ENCODE measurements around the gene ST6GALNAC3.

ST6GALNAC3 gene

GRCh38 chr1:76354236-76354635 is 279.7 kb downstream of the ST6GALNAC3 start:
- DNase-seq = no peak

GRCh38 chr1:76366726-76367125 is 292.2 kb downstream of the ST6GALNAC3 start:
- no peak for DNase-seq

GRCh38 chr1:76371941-76372340 is 297.4 kb downstream of the ST6GALNAC3 start:
- no peak for DNase-seq

GRCh38 chr1:76374086-76374485 is 299.5 kb downstream of the ST6GALNAC3 start:
- DNase-seq = no peak

GRCh38 chr1:76377247-76377646 is 302.7 kb downstream of the ST6GALNAC3 start:
- DNase-seq = no peak

GRCh38 chr1:76379506-76379905 is 305.0 kb downstream of the ST6GALNAC3 start:
- DNase-seq = no peak

- DNase-seq = no peak
Measured at GRCh38 chr1:76381450-76382097, 307.0 kb downstream of the ST6GALNAC3 start.

- DNase-seq = no peak
Measured at GRCh38 chr1:76388261-76388660, 313.7 kb downstream of the ST6GALNAC3 start.

- DNase-seq = no peak
Measured at GRCh38 chr1:76390456-76390855, 315.9 kb downstream of the ST6GALNAC3 start.

- no peak for DNase-seq
Measured at GRCh38 chr1:76395059-76395458, 320.5 kb downstream of the ST6GALNAC3 start.

- no peak for DNase-seq
Measured at GRCh38 chr1:76402128-76402527, 327.6 kb downstream of the ST6GALNAC3 start.

- DNase-seq = no peak
Measured at GRCh38 chr1:76408303-76408702, 333.8 kb downstream of the ST6GALNAC3 start.

GRCh38 chr1:76410499-76410898 is 336.0 kb downstream of the ST6GALNAC3 start:
- no peak for DNase-seq

GRCh38 chr1:76418531-76418930 is 344.0 kb downstream of the ST6GALNAC3 start:
- no peak for DNase-seq

- DNase-seq = no peak
Measured at GRCh38 chr1:76419603-76420002, 345.1 kb downstream of the ST6GALNAC3 start.

GRCh38 chr1:76425201-76426145 is 350.9 kb downstream of the ST6GALNAC3 start:
- peak; percentile 4 for DNase-seq

GRCh38 chr1:76426606-76427005 is 352.1 kb downstream of the ST6GALNAC3 start:
- DNase-seq = no peak

- no peak for DNase-seq
Measured at GRCh38 chr1:76428028-76428427, 353.5 kb downstream of the ST6GALNAC3 start.

- DNase-seq = no peak
Measured at GRCh38 chr1:76430531-76430930, 356.0 kb downstream of the ST6GALNAC3 start.

- DNase-seq = no peak
Measured at GRCh38 chr1:76433526-76433925, 359.0 kb downstream of the ST6GALNAC3 start.

- DNase-seq = no peak
Measured at GRCh38 chr1:76443217-76443616, 368.7 kb downstream of the ST6GALNAC3 start.

- DNase-seq = no peak
Measured at GRCh38 chr1:76444773-76445172, 370.2 kb downstream of the ST6GALNAC3 start.

GRCh38 chr1:76450229-76450628 is 375.7 kb downstream of the ST6GALNAC3 start:
- no peak for DNase-seq

- DNase-seq = no peak
Measured at GRCh38 chr1:76463278-76463677, 388.7 kb downstream of the ST6GALNAC3 start.
